Hepatocyte (in vitro differentiated cells): ENCODE measurements around the gene EPHA2.

ENCODE experiments used
- EZH2 ChIP-seq: fragments of 200-600 bp; sonication (generic); IDR thresholded peaks from 2 replicates; pipeline ENCODE4 v1.6.1; 2016; ENCODE audit warnings: antibody characterized with exemption, mild to moderate bottlenecking, borderline replicate concordance
- EZH2phosphoT487 ChIP-seq: fragments of 200-600 bp; sonication (generic); IDR thresholded peaks from one replicate; pipeline ENCODE4 v1.6.1; 2018; ENCODE audit warnings: antibody characterized with exemption, mild to moderate bottlenecking, low read depth, moderate library complexity; ENCODE audit not compliant: unreplicated experiment, severe bottlenecking
- TF ChIP-seq, protein P1 (sequence below): fragments of 200-600 bp; sonication (generic); IDR thresholded peaks from 2 replicates; pipeline ENCODE4 v1.5.1; 2016; ENCODE audit warnings: antibody characterized with exemption, mild to moderate bottlenecking; ENCODE audit not compliant: poor library complexity

DNA sequence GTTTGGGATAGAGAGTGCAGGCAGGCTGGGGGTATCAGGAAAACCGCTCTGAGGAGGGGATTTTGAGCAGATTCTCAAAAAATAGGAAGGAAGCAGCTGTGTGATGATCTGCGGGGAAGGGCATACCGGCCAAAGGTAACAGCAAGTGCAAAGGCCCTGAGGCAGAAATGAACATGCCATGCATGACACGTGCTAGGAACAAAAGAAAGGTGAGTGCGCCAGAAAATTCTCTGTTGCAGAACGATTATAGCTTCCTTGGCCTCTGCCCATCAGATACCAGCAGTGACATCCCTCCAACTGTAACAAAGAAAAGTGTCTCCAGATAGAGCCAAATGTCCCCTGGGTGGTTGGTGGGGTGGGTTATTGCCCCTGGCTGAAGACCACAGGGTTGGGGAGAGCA lies 45.4 kb downstream of the EPHA2 start:
- TF ChIP-seq, protein P1, sequence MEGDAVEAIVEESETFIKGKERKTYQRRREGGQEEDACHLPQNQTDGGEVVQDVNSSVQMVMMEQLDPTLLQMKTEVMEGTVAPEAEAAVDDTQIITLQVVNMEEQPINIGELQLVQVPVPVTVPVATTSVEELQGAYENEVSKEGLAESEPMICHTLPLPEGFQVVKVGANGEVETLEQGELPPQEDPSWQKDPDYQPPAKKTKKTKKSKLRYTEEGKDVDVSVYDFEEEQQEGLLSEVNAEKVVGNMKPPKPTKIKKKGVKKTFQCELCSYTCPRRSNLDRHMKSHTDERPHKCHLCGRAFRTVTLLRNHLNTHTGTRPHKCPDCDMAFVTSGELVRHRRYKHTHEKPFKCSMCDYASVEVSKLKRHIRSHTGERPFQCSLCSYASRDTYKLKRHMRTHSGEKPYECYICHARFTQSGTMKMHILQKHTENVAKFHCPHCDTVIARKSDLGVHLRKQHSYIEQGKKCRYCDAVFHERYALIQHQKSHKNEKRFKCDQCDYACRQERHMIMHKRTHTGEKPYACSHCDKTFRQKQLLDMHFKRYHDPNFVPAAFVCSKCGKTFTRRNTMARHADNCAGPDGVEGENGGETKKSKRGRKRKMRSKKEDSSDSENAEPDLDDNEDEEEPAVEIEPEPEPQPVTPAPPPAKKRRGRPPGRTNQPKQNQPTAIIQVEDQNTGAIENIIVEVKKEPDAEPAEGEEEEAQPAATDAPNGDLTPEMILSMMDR = no peak
- TF ChIP-seq EZH2 (no peak), EZH2phosphoT487 (no peak)
